Femur (tissue), 1 donor: Measurements from ENCODE around the gene TWIST2.
A peak's percentile ranks its signal among the peaks of the same experiment; 100 is the strongest.

Experiments
- DNase-seq: peaks from one replicate; pipeline ENCODE4 v3.0.0-alpha.2; 2017

The TWIST2 gene

DNA sequence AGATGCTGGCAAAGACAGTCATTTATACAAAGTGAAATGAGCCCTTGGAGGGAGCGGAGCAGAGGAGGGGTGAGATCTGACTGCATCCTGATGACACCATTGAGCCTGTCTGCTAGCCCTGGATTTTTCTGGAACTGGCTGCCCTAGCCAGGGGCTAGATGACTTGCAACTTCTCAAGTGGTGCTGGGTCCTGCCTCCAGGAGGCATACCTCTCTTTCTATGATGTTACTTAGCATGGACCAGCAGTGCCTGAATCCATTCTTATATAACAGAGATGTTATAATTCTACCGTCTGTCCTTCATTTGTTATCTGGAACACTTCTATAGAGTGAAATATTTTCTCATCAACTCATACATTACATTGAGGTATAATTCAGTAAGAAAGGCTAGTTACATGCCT lies 8.5 kb upstream of the TWIST2 start:
- no peak for DNase-seq

DNA sequence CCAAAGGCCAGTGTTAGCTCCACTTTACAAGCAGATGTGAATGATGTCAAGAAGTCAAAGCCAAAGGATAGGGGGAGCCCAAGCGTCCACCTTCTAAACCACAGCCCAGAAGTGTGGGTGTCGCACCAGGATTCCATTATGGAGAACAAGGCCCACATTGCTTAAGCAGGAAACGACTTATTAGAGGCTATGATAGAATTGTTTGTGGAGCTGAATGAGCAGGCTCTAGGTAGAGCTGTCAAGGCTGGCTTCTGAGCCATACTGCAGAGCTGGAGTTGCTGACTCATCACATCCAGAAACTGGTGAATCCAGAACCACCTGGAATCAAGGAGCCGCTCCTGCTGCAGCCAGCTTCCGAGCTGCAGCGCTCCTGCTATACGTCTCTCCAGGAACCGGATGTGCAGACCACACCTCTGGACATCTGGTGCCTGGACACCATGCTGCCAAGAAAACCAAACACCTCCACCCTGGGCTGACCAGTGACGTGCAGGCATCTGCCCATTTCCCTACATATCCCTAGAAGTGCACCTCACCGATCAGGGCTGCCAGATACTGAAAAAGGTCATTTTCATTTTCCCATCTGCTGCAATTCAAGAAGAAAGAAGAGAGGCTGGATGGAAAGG lies 6.2 kb upstream of the TWIST2 start:
- peak; percentile 19 for DNase-seq

DNA sequence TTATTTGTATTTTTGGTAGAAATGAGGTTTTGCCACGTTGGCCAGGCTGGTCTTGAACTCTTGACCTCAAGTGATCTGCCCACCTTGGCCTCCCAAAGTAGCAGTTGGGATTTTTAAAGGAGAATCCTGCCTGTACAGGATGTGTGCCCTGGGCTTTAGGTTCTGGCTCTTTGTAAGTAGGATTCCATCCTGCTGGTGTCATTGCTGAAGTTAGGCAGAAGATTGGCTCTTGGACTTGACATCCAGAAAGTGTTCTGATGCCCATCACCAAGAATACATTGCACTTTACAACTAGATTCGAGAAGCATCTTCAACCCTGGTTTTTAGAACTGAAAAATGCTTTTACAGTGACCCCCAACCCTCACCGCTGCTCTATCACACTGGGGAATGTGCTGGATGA lies 4.4 kb upstream of the TWIST2 start:
- DNase-seq, result no peak

DNA sequence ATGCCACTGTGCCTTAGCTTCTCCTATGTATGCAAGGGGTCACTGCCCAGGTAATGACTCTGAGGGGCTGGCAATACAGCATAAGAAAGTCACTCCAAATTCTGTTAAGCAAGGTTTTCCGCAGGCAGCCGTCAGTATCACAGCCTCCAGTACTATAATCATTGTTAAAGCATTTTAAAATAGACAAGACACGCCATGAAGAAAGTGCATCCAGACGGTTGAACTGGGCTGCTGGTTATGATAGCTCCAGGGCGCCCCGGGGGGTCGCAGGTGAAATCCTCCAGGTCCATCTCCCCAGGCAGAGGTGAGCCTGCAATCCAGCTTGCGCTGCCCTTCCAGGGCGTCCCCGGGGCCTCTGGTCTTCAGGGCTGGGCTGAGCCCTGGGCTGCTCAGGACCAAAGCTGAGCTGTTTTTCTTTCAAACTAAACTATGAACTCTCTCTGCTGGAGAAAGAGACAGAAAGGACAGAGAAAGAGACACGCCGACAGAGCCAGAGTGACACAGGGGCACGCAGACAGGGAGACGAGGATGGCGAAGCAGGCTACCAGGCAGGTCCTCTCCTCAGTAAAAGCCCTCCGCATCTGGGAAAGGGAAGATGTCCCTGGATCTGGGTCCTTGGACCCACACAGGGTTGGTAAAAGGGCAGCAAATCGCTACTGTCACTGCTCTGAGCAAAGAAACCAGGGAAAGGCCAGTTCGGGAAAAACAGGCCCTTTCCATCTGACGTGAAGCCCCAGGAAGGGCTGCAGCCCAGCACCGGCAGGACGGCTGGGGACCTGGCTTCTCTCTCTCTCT lies 2.1 kb upstream of the TWIST2 start:
- DNase-seq, result peak; percentile 13

DNA sequence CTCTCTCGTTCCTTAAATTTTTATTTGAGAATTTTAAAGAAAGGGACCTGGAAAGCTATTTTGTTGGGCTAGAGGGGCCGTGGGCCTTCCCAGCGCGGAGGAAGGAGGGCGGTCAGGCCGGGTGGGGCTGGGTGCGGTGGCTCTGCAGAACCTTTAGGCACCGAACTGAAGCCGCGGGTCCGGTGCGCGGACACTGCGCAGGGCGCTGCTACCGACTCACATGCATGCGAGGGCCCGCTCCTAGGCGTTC lies 1.6 kb upstream of the TWIST2 start:
- DNase-seq, result no peak

DNA sequence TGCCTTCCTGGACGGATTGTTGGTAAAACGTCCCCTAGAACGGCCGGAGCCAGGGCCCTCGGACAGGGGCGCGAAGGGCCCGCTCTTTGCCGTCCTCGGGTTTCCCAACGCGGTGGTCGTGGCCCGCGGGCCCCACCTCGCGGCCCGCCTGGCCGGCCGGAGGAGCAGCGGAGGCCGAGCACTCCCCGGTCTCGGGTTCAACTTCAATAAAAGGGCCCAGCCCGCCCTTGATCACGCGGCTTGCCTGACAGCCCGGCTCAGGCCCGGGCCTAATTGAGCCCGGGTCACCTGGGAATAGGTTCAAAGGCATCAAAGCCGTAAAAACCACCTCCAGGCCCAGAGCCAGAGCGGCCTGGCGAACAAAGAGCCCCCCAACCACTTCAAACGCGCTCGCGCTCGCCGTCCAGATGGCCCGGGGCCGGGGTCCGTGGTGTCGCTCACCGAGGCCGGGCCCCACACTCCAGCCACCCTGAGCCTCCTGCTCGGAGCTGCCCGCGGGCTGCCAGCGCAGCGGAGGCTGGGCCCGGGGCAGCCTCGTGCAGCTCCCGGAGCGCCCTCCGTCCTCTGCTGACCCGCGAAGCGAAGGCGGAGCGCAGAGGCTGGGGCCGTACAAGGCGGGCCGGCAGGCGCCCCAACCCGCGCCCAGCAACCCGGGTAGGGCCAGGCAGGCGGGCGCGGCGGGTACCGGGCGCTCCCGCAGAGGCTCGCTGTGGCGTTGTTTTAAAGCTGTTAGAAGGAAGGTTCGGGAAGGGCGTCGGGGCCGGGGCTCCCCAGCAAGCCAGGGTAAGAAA lies 1.1 kb upstream of the TWIST2 start:
- no peak for DNase-seq

DNA sequence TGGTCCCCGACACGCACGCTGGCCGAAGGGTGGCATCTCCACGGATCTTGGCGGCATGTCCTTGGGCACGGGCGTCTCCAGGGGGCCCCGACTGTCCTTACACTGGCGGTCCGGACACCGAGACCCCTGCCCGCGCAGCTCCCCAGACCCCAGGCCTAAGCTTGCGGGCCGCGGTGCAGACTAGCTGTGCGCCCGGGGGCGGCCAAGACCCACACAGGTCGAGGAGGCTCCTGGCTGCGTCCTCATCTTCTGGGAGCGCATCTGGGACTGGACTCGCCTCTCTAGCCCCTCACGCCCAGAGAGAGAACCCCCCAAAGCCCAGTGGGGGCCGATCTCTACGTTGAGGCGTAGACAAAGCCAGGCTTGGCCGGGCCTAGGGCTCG lies 475 bp upstream of the TWIST2 start:
- DNase-seq, result no peak

DNA sequence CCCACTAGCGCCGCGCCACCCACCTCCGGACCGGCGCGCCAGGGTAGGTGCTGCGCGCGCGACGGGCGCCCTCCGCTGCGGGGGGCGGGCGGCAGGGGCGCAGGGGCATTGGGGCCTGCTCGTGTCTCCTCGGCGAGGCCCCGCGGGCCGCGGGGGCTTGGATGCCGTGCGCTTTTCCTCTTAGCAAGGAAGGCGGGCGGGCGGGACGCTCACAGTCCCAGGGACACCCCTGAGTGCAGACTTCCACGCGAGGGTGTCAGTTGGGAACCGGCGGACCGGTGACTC lies 748 bp downstream of the TWIST2 start:
- DNase-seq, result no peak

DNA sequence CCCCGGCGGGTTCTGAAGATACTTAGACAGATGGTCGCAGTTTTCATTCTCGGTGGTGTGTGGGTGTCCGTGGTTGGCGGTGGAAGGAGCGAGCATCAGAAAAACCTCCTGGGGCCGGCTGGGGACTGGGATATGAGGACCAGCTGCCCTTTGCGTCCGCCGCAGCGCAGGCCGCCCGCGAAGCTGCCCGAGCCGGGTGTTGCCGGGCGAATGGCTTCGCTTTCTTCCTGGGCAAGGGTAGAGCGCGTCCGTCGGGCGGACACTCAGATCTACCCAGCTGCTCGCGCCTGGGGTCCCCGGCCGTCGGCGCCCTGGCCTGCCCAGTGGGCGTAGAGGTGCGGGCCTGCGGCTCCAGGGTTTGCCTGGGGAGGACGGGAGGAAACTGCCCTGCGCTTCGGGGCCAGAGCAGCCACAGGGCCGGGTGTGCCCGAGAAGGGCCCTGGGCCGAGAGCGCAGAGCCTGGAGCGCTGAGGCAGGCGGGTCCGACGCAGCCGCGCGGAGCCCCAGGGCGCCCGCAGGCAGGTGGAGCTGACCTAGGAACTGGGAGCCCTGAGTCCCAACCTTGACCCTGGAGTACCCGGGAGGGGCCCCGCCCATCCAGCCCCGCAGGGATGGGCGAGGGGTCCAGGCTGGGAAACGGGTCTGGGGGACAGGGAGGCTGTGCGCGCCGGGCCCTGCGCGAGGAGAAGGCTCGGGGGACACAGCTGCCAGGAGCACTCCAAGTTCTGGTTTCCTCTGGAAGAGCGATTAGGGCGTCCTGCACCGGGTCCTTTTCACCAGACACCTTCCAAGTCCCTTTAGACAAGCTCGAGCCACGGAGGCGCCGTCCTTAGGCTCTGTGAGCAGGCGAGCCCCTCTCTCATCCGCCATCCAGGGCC lies 1.3 kb downstream of the TWIST2 start:
- no peak for DNase-seq

DNA sequence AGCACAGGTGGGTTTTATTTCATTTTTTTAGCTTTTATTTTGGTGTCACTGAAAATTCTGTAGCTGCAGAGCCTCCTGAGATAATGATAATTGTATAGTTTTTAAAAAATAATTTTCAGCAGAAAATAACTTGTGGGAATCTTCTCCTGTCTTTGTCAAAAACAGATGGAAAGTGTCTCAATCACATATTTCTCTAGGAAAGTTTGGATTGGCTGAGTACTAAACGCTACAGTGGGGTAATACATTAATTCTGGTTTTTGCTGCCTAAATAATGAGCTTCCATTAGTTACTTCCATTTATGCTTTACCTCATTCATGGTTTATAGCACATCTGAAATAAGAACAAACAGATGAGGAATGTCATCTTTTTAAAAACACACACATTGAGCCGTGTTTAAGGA lies 2.2 kb downstream of the TWIST2 start:
- no peak for DNase-seq

DNA sequence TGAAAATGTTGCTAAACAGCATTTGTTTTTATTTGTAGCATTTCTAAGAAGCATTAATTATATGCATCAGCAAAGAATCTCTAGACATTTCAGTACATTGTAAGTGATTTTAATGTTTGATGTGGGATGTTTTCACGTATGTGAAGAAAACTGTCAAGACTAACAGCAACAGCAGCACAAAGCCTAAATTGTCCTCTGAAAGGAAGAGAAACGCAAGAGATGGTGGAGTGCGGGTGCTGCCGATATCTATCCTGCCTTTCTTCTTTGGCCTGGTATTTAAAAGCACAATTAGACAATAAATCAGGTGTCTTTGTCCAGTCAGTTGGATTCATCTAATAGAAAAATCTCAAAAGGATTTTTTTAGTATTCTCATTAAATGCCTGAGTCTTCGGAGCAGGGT lies 3.1 kb downstream of the TWIST2 start:
- no peak for DNase-seq

DNA sequence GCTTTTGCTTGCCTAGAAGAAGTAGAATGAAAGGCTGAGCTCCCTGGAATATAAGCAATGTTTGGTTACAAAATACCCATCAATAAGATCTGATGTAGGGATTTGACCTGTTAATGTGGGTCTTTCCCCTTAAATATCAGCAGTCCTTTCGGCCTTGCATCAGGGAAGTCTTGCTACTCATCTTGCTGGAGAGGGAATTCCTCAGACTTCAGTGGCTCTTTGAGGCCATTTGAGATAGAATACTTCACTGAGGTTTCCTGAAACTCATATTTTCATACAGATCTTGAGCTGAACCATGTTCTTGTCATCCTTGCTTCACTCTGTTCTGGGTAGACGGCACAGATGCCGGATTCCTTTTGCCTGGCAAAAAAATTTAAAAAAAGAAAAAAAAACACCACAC lies 3.9 kb downstream of the TWIST2 start:
- DNase-seq, result no peak

DNA sequence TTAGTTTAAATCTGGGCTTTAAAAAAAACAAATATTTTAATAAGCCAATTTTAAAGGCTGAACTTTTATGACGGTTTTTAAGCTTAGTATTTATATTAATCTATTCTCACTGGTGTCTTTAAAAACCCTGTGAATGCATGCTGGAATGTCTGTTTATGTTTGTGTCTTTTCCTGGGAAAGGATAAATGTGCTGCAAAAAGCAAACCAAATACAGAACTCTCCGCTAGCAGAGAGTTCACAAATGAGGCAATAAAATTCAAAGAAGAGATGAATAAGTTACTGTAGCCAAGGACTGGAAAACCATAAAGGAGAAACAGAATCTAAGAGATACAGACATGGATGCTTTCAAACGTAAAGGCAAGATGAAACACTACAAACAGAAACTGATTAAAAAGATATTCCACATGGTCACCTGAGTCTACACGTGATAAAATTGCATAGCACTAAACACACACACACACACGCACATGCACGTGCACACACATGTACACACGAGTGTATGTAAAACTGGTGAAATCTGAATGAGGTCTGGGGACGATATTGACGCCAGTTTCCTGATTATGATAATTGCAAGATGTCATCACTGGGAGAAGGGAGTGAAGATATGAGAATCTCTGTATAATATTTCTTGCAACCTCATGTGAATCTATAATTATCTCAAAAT lies 4.5 kb downstream of the TWIST2 start:
- no peak for DNase-seq

DNA sequence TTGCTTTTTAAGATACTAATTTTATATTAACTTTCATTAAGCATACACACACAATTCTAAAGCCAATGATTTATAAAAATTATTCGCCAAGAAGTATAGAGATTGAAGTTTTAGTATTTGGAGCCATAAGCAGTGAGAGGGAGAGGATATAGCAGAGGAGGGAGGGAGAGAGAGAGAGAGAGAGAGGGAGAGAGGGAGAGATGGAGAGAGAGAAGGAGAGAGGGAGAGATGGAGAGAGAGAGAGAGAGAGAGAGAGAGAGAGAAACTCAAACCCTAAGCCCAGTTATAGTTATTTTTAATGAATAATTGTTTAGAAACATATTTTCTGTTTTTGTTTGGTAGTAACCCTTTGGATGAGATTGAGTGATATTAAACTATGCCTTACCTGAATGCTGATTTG lies 5.3 kb downstream of the TWIST2 start:
- no peak for DNase-seq

DNA sequence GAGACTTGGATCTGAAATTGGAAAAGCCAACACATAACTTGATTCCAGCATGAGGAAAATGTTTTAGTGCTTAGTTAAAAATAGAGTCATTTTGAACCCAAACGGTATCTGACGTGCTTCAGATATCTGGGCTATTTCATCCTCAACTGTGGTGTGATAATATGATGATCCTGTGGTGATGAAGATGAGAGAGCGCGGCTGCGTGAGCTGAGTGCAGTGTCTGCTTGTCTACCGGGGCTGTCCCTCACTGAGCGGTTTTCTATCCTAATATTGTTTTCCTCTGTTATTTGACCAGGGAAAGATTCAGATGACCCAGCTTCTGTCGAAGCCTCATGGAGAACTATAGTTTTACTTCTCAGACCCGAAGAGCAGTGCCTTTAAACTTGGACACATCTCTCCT lies 5.8 kb downstream of the TWIST2 start:
- DNase-seq, result no peak

DNA sequence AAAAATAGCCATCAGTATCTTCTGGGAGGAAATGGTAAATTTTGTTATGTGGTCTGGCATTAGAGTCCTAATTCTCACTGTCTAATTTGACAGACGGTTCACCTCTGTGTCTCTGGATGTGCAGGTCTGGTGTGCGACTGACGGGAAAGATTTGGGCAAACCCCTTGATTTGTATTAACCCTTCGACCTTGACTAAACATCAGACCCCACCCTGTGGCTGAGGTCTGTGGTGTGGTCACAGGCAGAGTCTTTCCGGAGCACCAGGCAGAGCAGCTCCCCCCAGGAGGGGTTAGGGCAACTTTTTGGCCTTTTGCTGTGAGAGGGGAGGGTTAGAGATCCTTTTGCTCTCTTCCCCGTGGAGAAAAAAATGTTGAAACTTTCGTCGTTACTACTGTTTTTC lies 6.4 kb downstream of the TWIST2 start:
- DNase-seq, result no peak

DNA sequence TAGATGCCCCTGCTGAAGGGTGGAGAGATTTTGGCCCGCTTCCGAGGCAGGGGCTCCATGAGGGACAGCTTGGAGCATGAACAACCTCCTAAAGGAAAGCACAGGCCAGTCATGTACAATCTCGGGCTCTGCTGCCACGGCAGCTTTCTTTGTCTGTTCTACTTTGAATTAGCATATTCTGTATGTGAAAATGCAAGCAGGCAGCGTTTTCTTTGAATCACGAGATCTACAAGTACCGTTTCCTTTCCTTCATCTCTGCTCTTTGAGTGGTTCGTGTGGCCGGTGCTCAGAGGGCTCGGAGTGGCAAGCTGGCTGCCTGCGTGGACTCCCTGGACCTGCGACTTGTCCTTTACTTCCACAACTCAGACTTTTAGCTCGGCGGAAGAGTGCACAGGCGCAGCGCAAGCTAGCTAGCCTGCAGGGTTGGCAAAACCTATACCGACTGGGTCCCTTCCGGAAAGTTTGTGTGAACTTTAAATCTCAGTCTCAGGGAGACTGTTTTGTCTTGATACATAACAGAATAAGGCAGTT lies 6.9 kb downstream of the TWIST2 start:
- no peak for DNase-seq

DNA sequence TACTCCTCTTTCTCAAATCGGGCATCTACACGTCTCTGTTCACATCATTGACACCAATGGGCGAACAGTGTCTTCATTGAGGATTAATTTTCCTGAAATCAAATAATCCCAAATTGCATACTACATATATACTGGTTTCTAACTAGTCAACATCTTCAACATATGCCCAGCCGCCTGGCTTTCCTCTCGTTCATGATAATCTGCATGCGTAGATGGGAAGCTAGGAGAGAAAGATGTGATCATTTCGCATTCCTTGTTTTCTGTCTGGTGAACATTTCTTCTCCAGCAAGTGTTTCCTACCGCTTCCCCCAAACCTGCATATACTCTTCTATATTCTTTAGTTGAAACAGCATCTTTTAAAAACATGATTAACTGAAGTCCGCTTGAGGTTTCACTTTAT lies 7.4 kb downstream of the TWIST2 start:
- DNase-seq, result no peak

DNA sequence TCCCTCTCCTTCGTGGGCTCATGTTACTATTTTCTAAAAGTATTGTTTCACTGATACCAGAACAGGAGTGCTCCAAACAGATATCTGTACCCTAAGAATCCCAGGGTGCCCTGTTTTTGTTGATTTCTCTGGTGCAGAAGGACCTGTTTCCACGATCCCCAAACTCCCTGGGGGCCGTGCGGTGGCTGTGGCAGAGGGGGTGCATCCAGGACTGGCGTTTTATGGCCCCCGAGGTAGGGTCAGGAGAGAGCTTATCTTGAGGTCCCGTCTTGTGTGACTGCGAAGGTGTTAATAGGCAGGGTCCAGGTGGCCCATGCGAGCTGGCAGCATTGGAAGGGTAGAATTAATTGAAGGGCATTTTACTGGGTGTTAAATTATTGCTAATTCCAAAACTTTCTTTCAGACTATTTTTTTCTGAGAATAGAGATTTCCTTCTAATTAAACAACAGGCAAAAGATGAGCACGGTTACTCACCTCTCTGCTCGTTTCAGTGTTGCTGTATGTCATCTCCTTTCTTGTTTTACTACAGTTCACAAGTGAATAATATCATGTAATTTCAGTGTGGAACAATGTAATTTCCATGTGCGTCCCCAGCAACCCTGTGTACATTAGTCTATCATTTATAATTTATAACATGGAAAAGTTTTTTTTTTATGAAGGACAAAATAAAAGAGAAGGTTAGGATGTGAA lies 8.2 kb downstream of the TWIST2 start:
- DNase-seq, result no peak

DNA sequence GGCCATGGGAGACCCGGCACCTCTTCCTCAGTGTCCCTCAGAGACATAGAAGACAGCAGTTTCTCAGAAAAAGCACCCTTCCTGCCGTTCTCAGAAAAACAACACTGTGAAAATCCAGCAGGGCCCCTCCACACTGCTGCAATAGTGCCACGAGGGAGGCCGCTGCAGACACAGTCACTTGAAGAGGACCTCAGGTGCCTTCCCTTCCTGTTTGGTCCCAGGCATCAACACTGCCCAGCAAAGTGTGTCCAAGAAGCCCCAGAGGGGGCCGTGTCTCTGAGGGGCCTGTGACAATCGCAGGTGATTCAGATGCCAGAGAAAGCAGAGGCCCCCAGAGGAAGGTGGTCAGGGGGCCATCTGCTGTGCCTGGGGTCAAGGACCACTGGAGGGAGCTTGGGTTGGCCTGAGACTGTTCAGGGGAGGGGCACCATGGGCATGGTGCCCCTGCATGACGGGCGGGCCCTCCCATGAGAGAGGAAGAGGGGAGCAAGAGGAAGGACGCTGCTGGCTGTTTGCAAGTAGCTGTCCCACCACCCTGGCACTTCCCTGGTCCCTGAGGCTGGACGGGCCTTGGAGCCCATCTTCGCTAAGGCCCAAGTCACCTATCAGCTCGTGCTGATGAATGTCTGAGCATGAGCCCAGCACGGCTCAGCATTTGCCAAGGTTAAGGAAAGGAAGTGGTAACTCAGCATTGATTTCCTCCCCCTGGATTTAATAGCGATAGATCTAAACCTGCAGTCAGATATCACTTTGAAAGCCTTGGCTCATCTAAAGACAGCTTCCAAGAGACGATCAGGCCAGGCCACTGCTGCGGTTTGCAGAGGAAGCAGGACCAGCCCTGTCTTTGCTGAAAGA lies 9.1 kb downstream of the TWIST2 start:
- DNase-seq, result no peak

DNA sequence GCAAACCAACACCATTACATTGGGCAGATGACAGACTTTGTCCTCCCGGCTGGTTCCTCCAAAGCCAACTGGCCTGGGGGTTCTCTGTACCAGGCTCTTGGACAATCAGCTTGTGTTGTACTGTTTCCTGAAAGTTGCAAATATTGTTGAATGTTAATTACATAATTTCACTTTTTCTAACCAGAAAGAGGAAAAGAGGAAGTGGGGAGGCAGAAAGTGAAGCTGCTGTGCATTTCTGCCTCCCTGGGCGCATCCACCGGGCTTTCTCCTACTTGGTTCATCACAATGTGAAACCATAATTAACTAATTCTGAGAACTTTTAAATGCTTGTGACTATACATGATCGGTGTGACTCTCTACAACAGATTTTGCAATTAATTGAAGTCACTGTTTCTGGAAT lies 10.1 kb downstream of the TWIST2 start:
- no peak for DNase-seq
